Heart left ventricle (tissue), 16 donors: ENCODE measurements around the gene SWAP70. TPM values are rescaled to one million over a fixed set of nuclear protein-coding genes. Genes with fewer than 3 reads are reported as not detected.

Experiments used
- ATAC-seq, 4 donors: fragments of 200-7000 bp; cut with Tn5 transposase; one replicate each; pipeline ENCODE4 v1.9.1; 2020 to 2022; ENCODE audit warnings: moderate library complexity in 4 of 4, mild to moderate bottlenecking in 3 of 4, moderate number of reproducible peaks in 1 of 4
- DNase-seq, 5 donors: peaks; one replicate each; pipeline ENCODE4 v3.0.0-alpha.2; 2020
- H3K27ac ChIP-seq, 12 donors: fragments of 200-600 bp; sonication (generic) in 4 of 12; one replicate each; pipeline versions ENCODE4 v1.5.0 to v1.8.0; 2016 to 2022; ENCODE audit warnings: mild to moderate bottlenecking in 2 of 12
- H3K27me3 ChIP-seq, 9 donors: fragments of 200-600 bp; sonication (generic) in 2 of 9; one replicate each; pipeline versions ENCODE4 v1.5.1 to v1.8.0; 2016 to 2022; ENCODE audit warnings: mild to moderate bottlenecking in 3 of 9
- H3K36me3 ChIP-seq, 9 donors: fragments of 200-600 bp; sonication (generic) in 2 of 9; one replicate each; pipeline versions ENCODE4 v1.5.0 to v1.8.0; 2018 to 2022; ENCODE audit warnings: mild to moderate bottlenecking in 2 of 9
- H3K4me1 ChIP-seq, 12 donors: fragments of 200-600 bp; sonication (generic) in 4 of 12; one replicate each; pipeline versions ENCODE4 v1.5.0 to v1.8.0; 2016 to 2022; ENCODE audit warnings: mild to moderate bottlenecking in 3 of 12
- H3K4me3 ChIP-seq, 12 donors: fragments of 200-600 bp; sonication (generic) in 4 of 12; one replicate each; pipeline versions ENCODE4 v1.5.0 to v1.8.0; 2017 to 2022; ENCODE audit warnings: mild to moderate bottlenecking in 9 of 12, moderate library complexity in 4 of 12
- H3K9me3 ChIP-seq, 12 donors: fragments of 200-600 bp; sonication (generic) in 4 of 12; one replicate each; pipeline versions ENCODE4 v1.5.0 to v1.8.0; 2016 to 2022; ENCODE audit warnings: mild to moderate bottlenecking in 1 of 12
- POLR2A ChIP-seq, 2 donors: fragments of 450-650 bp; IDR thresholded peaks; one replicate each; pipeline ENCODE4 v1.6.1; 2017; ENCODE audit warnings: antibody characterized with exemption in 2 of 2, mild to moderate bottlenecking in 2 of 2, moderate library complexity in 2 of 2
- WGBS, 4 donors: extraction: QIAGEN DNeasy Blood & Tissue Kit in 2 of 4; methylation state at CpG; one replicate each; pipeline versions ENCODE4 v1.1.5 to v1.1.7; 2013 to 2018; 5-methylcytosine and 5-hydroxymethylcytosine counted together
- intact Hi-C, 10 donors: fragments of 100-400 bp; cut with DNase I; formaldehyde crosslinking; loops; one replicate each; pipeline versions ENCODE4 v1.11.1 to v1.14.2; 2022
- polyA plus RNA-seq, 2 donors: library from polyadenylated mRNA; stranded (reverse); fragments of 200-250 nt; gene quantifications; one replicate each; pipeline ENCODE4 v1.2.3, GENCODE V29; 2013
- total RNA-seq, 9 donors: library from RNA; depleted of rRNA in 2 of 9; stranded (reverse); fragments of >200 nt in 2 of 9; fragmentation: NEBNext Ultra II Directional in 3 of 9; extraction: Animal tissue kit (Norgen Biotek cat#: 25700) in 3 of 9; gene quantifications; one replicate each; pipeline versions ENCODE4 v1.1.0 to v1.2.4, GENCODE V29; 2016 to 2023
- TF ChIP-seq, protein P1 (sequence below), 12 donors: fragments of 200-600 bp; sonication (generic) in 4 of 12; IDR thresholded peaks; one replicate each; pipeline versions ENCODE4 v1.5.0 to v1.8.0; 2018 to 2022; ENCODE audit warnings: antibody characterized with exemption in 12 of 12, mild to moderate bottlenecking in 5 of 12
- donor health status: ischemic (EF 13 %, LVEDD 7.1; RV severe dilation, severe dysfunction).
- donor health status: healthy with polysubstance abuse.
- donor health status: DM: no; HTN: yes; CAD: no.
- donor health status: DM: no; HTN: no; CAD: no.
- donor health status: ischemic (EF 25% LVEDD 6.9; RV normal size, moderate dysfunction).
- donor health status: ischemic (EF 25% LVEDD 5.7; RV mildly dilated, moderate dysfunction).
- donor health status: healthy.
- donor health status: DM: yes; HTN: yes; CAD: no.
- donor health status: ischemic (EF 35%, LVEDD 5.7; RV mildly dilated, moderate dysfunction).
- donor health status: nonischemic (EF 11% LVEDD 7.7; RV severe dilation, severe dysfunction).
- donor health status: DM: yes; HTN: yes; CAD: no.
- donor health status: PGD.
- donor health status: ischemic (EF 29% LVEDD 5.4; RV normal size, mild dysfunction).
- donor health status: nonischemic (EF 23%, LVEDD 6.1; RV moderate dilation, normal function).

SWAP70 gene
- total and polyA plus RNA-seq, 11 donors, result 6.0 to 38.5 (median 21.8) TPM

DNA sequence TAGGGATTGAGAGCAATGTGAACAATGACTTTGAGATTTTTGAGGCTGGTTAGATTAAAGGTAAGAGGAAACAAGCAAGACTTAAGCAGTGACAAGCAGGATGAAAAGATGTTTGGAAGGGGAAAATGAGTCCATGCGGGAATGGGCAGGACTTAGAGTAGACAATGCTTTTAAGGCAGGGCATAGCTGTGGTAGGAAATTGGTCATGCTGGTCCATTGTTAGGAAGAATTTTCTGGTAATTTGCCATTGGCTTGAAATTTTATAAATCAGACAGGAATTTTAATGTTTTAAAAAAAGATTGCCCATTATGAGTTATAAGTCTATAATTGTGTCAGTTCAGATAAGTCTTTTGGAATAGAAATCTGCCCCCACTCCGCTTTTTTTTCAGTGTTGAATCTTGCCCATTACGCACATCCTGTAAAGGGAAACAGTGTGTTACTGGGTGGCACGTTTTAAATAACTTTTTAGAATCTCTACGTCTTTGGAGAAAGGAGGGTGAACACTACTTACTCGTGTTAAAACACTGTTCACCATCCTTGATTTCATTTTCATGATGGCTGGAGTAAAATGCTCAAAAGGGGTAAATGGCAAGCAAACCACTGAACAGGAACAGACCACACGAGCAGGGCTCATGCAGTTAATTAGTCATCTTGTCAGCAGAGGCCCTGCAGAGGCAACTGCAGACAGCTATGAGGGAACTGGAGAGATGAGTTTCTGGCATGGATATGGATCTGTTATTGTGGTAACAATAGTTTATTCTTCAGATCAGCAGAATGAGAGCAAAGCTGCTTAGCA, 25.0 kb downstream of the SWAP70 start:
- Histone ChIP-seq H3K4me1 (peaks cover 0 to 72% (median 34%) of the 10 kb centered on the region in 12 donors), H3K4me3 (peak overlapping the region in 3 of 12 donors; percentile 4 to 12 (median 4)), H3K9me3 (no peaks in the 10 kb centered on the region), H3K36me3 (peaks cover 0 to 8% (median 0%) of the 10 kb centered on the region in 9 donors), H3K27me3 (no peaks in the 10 kb centered on the region), H3K27ac (peak overlapping the region; percentile 60 to 91 (median 76))
- TF ChIP-seq POLR2A (IDR thresholded peaks at IDR 0.05), result no peak
- TF ChIP-seq, protein P1, sequence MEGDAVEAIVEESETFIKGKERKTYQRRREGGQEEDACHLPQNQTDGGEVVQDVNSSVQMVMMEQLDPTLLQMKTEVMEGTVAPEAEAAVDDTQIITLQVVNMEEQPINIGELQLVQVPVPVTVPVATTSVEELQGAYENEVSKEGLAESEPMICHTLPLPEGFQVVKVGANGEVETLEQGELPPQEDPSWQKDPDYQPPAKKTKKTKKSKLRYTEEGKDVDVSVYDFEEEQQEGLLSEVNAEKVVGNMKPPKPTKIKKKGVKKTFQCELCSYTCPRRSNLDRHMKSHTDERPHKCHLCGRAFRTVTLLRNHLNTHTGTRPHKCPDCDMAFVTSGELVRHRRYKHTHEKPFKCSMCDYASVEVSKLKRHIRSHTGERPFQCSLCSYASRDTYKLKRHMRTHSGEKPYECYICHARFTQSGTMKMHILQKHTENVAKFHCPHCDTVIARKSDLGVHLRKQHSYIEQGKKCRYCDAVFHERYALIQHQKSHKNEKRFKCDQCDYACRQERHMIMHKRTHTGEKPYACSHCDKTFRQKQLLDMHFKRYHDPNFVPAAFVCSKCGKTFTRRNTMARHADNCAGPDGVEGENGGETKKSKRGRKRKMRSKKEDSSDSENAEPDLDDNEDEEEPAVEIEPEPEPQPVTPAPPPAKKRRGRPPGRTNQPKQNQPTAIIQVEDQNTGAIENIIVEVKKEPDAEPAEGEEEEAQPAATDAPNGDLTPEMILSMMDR (IDR thresholded peaks at IDR 0.05), result no peak
- WGBS, 4 donors, result 40 to 49% (median 45%) methylated on average over 7 of the region's 7 CpGs
- ATAC-seq, result peak; percentile 61 to 87 (median 74)
- peak in 2 of 5 donors; percentile 19 to 37 for DNase-seq
- intact Hi-C loops, result no loop called here

- Histone ChIP-seq H3K27ac (peak overlapping the region; percentile 60 to 91 (median 76)), H3K36me3 (peaks cover 0 to 16% (median 6%) of the 10 kb centered on the region in 9 donors), H3K27me3 (no peaks in the 10 kb centered on the region), H3K4me3 (peak overlapping the region in 4 of 12 donors; percentile 4 to 12 (median 4)), H3K4me1 (peaks cover 0 to 76% (median 34%) of the 10 kb centered on the region in 12 donors), H3K9me3 (no peaks in the 10 kb centered on the region)
- intact Hi-C loops, result no loop called here
- TF ChIP-seq POLR2A (IDR thresholded peaks at IDR 0.05), result no peak
- TF ChIP-seq, protein P1 (IDR thresholded peaks at IDR 0.05), result no peak
- ATAC-seq (peak in 3 of 4 donors; percentile 36 to 71 (median 55)), DNase-seq (no peak)
- 60 to 71% (median 63%) methylated on average over 5 of the region's 5 CpGs for WGBS, 4 donors
Measured at GRCh38 chr11:9689721-9690120, 25.8 kb downstream of the SWAP70 start.

DNA sequence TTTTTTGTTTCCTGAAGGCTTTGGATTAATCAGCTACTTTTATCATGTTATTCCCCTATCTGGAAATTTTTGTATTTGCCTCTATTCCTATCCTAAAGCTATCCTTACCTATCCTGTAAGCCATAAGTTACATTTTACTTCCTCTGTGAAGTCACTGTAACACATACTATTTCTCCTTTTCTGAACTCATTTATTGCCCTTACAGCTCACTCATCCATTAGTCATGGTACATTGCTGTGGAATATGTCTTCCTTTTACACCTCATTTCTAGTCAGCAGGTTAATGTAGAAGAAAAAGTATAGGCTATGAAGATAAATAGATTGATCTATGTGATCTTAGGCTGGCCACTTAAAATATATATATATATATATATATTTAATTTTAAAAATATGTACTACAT, 28.0 kb downstream of the SWAP70 start:
- Histone ChIP-seq H3K4me3 (no peak overlapping the region), H3K9me3 (peaks cover 0 to 5% (median 0%) of the 10 kb centered on the region in 12 donors), H3K27me3 (no peaks in the 10 kb centered on the region), H3K4me1 (peaks cover 0 to 72% (median 34%) of the 10 kb centered on the region in 12 donors), H3K36me3 (peaks cover 0 to 30% (median 23%) of the 10 kb centered on the region in 9 donors), H3K27ac (peak overlapping the region in 5 of 12 donors; percentile 7 to 86 (median 76))
- DNase-seq (no peak), ATAC-seq (no peak)
- TF ChIP-seq, protein P1 (IDR thresholded peaks at IDR 0.05), result no peak
- TF ChIP-seq POLR2A (IDR thresholded peaks at IDR 0.05), result no peak
- intact Hi-C loops, result no loop called here

DNA sequence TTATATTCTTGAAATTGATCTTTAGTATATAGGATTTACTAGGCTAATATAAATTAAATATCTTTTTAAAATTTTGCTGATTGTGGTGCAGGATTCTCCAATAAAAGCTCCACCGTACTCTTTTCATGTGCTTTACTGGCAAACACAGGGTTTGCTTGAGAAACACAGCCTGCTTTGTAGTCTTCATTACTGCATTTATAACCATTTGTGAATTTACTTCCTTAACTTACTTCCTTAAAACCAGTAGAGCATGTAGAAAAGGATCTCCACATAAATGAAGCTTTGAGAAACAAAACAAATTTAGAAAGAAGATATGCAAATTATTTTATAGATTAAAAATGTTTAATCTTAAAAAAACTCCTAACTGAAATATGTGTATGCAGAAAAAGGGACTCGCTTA, 28.8 kb downstream of the SWAP70 start:
- Histone ChIP-seq H3K9me3 (peaks cover 0 to 5% (median 0%) of the 10 kb centered on the region in 12 donors), H3K4me3 (no peak overlapping the region), H3K36me3 (peaks cover 0 to 39% (median 25%) of the 10 kb centered on the region in 9 donors), H3K27me3 (no peaks in the 10 kb centered on the region), H3K27ac (peak overlapping the region in 4 of 12 donors; percentile 17 to 86 (median 80)), H3K4me1 (peaks cover 0 to 64% (median 31%) of the 10 kb centered on the region in 12 donors)
- ATAC-seq (no peak), DNase-seq (no peak)
- no peak for TF ChIP-seq POLR2A (IDR thresholded peaks at IDR 0.05)
- TF ChIP-seq, protein P1 (IDR thresholded peaks at IDR 0.05), result no peak
- intact Hi-C loops, result no loop called here
- 69 to 76% (median 74%) methylated on average over 2 of the region's 2 CpGs for WGBS, 4 donors
